GM12878 (cell line): ENCODE measurements around the gene RPLP2. TPM values are rescaled to one million over a fixed set of nuclear protein-coding genes. Genes with fewer than 3 reads are reported as not detected.

ENCODE experiments used
- ATF7 ChIP-seq: fragments of 450-650 bp; IDR thresholded peaks from 2 replicates; pipeline ENCODE4 v1.6.1; 2016; ENCODE audit warnings: low read depth, mild to moderate bottlenecking
- BHLHE40 ChIP-seq, 2 experiments: fragments of 450-650 bp in 1 of 2; IDR thresholded peaks; 2 replicates each; pipeline ENCODE4 v1.6.1; 2011 to 2017; ENCODE audit warnings: low read depth in 2 of 2, borderline replicate concordance in 1 of 2, improper control_type of control experiment in 1 of 2, low read length in 1 of 2, mild to moderate bottlenecking in 1 of 2
- BMI1 ChIP-seq: fragments of 450-650 bp; IDR thresholded peaks from 2 replicates; pipeline ENCODE4 v1.6.1; 2016; ENCODE audit warnings: mild to moderate bottlenecking, moderate library complexity, borderline replicate concordance
- CHD4 ChIP-seq: fragments of 200-600 bp; sonication (generic); IDR thresholded peaks from 2 replicates; pipeline ENCODE4 v1.6.1; 2016; ENCODE audit warnings: mild to moderate bottlenecking
- FOS ChIP-seq: IDR thresholded peaks from 3 replicates; pipeline ENCODE4 v1.6.1; 2011; ENCODE audit warnings: borderline replicate concordance; ENCODE audit not compliant: insufficient read length; ENCODE audit errors: extremely low read depth
- HDAC6 ChIP-seq: fragments of 200-600 bp; sonication (generic); IDR thresholded peaks from one replicate; pipeline ENCODE4 v1.8.0; 2017; ENCODE audit warnings: antibody characterized with exemption; ENCODE audit not compliant: unreplicated experiment
- IKZF1 ChIP-seq: fragments of 450-650 bp; conservative IDR thresholded peaks from 2 replicates; pipeline ENCODE4 v1.6.1; 2017; ENCODE audit warnings: antibody characterized with exemption, mild to moderate bottlenecking
- KDM1A ChIP-seq: fragments of 200-600 bp; sonication (generic); IDR thresholded peaks from 2 replicates; pipeline ENCODE4 v1.6.1; 2016; ENCODE audit warnings: borderline replicate concordance
- MEF2B ChIP-seq: fragments of 450-650 bp; IDR thresholded peaks from 2 replicates; pipeline ENCODE4 v1.6.1; 2018; ENCODE audit warnings: mild to moderate bottlenecking, moderate library complexity; ENCODE audit not compliant: partially characterized antibody, poor library complexity, severe bottlenecking
- MTA3 ChIP-seq: IDR thresholded peaks from 2 replicates; pipeline ENCODE4 v1.6.1; 2012; ENCODE audit warnings: low read length, inconsistent platforms, borderline replicate concordance
- NFYA ChIP-seq: IDR thresholded peaks from 2 replicates; pipeline ENCODE4 v1.6.1; 2011; ENCODE audit warnings: low read depth, mild to moderate bottlenecking, low read length, improper control_type of control experiment, borderline replicate concordance
- NR2F1 ChIP-seq: fragments of 450-650 bp; conservative IDR thresholded peaks from 2 replicates; pipeline ENCODE4 v1.6.1; 2017; ENCODE audit warnings: mild to moderate bottlenecking
- RBBP5 ChIP-seq: fragments of 200-600 bp; sonication (generic); conservative IDR thresholded peaks from 2 replicates; pipeline ENCODE4 v1.6.1; 2016
- SIN3A ChIP-seq: IDR thresholded peaks from 2 replicates; pipeline ENCODE4 v1.6.1; 2012; ENCODE audit warnings: low read depth, low read length, improper control_type of control experiment
- SUZ12 ChIP-seq: fragments of 200-600 bp; sonication (generic); IDR thresholded peaks from one replicate; pipeline ENCODE4 v1.6.1; 2018; ENCODE audit warnings: antibody characterized with exemption, mild to moderate bottlenecking; ENCODE audit not compliant: unreplicated experiment
- TARDBP ChIP-seq: IDR thresholded peaks from 2 replicates; pipeline ENCODE4 v1.6.1; 2016; ENCODE audit warnings: borderline replicate concordance
- TCF12 ChIP-seq: IDR thresholded peaks from 2 replicates; pipeline ENCODE4 v1.6.1; 2011; ENCODE audit warnings: low read depth, mild to moderate bottlenecking, low read length
- ZSCAN29 ChIP-seq: fragments of 450-650 bp; IDR thresholded peaks from 2 replicates; pipeline ENCODE4 v1.6.1; 2017; ENCODE audit warnings: mild to moderate bottlenecking, moderate library complexity
- polyA plus RNA-seq, 11 experiments: library from polyadenylated mRNA; depleted of rRNA in 4 of 11; unstranded in 6 of 11; stranded (reverse) in 5 of 11; fragments of >200 nt; fragmentation: Nextera tagmentation in 4 of 11; fragmentation: Illumina TruSeq in 1 of 11; extraction: Ambion mirVana in 4 of 11; extraction: Trizol in 1 of 11; gene quantifications; 1 replicate in 1 of 11; 2 replicates in 10 of 11; pipeline versions ENCODE4 v1.2.1 to v1.2.3, GENCODE V29; 2011 to 2016; ENCODE audit warnings: inconsistent platforms in 2 of 11, missing spikeins in 2 of 11, low read depth in 1 of 11
- total RNA-seq, 4 experiments: library from RNA; depleted of rRNA in 3 of 4; stranded (reverse); fragments of >200 nt in 3 of 4; fragmentation: Illumina TruSeq in 1 of 4; extraction: Trizol in 1 of 4; gene quantifications; 2 replicates each; pipeline versions ENCODE4 v1.2.1 to v1.2.3, GENCODE V29; 2013 to 2021
- TF ChIP-seq, protein P1 (sequence below): IDR thresholded peaks from 2 replicates; pipeline ENCODE4 v1.6.1; 2012; ENCODE audit warnings: low read depth, low read length, improper control_type of control experiment
- TF ChIP-seq, protein P2 (sequence below): fragments of 450-650 bp; IDR thresholded peaks from 2 replicates; pipeline ENCODE4 v1.6.1; 2016; ENCODE audit warnings: mild to moderate bottlenecking
- TF ChIP-seq, protein P3 (sequence below): fragments of 450-650 bp; formaldehyde crosslinking; IDR thresholded peaks from 2 replicates; pipeline ENCODE4 v1.4.0; 2022; ENCODE audit warnings: mild to moderate bottlenecking, moderate library complexity
- TF ChIP-seq, protein P4 (sequence below): IDR thresholded peaks from 2 replicates; pipeline ENCODE4 v1.6.1; 2012; ENCODE audit warnings: low read depth, low read length, improper control_type of control experiment

The RPLP2 gene
- total and polyA plus RNA-seq, 10 of the 15 experiments (the other 5 are each of a cell fraction or from before 2014, with no cell fraction given), result 488 to 3,558 (median 1,481) TPM

DNA sequence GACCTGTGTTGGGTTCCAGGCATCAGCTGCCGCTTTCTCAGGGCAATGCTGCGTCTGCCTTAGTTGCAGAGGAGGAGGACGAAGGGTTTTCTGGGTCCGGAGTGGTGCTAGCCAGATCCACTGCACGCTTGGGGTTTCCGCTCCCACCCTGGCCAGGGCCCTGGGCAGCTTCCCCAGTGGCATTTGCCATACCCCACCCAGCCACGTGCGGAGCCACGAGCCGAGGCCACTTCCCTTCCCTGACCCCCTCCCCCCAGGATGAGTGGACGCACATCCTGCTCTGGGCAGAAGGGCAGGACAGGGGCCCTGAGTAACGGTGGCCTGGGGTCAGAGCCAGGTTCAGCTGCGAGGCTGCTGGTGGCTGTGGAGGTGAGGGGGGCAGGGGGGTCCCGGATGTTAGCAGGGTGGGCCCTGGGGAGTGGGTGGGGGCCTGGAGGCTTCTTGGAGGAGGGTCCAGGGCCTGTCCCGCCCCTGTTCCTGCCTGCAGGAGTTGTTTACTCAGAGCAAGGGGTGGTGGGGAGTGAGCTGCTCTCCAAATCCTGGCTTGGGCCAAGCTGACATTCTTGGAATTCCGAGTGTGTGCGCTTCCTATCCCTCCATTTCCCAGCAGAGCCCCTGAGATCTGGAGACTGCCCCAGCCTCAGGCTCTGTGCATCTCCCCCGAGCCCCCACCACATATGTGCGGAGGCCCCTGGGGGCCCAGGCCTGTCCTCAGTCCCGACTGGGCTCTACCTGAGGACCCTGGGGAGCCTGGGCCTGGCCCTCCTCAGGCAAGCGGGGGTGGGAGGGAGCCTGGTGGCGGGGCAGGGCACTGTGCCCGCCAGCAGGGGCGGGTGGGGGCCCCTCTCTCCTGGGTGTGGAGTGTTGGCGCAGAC, 34.3 kb downstream of the RPLP2 start (continued):
- TF ChIP-seq BHLHE40 (IDR thresholded peaks at IDR 0.05; ENCODE audit: borderline replicate concordance in 1 of 2, low read depth in 2 of 2, low read length in 1 of 2), result peak; percentile 56 to 85; a peak in 3 of 4 replicates
- TF ChIP-seq ATF7, result no peak
- TF ChIP-seq, protein P1, sequence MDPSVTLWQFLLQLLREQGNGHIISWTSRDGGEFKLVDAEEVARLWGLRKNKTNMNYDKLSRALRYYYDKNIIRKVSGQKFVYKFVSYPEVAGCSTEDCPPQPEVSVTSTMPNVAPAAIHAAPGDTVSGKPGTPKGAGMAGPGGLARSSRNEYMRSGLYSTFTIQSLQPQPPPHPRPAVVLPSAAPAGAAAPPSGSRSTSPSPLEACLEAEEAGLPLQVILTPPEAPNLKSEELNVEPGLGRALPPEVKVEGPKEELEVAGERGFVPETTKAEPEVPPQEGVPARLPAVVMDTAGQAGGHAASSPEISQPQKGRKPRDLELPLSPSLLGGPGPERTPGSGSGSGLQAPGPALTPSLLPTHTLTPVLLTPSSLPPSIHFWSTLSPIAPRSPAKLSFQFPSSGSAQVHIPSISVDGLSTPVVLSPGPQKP, result no peak
- no peak for TF ChIP-seq TARDBP
- TF ChIP-seq CHD4, result no peak
- no peak for TF ChIP-seq SIN3A
- TF ChIP-seq SUZ12, result no peak
- TF ChIP-seq, protein P2, sequence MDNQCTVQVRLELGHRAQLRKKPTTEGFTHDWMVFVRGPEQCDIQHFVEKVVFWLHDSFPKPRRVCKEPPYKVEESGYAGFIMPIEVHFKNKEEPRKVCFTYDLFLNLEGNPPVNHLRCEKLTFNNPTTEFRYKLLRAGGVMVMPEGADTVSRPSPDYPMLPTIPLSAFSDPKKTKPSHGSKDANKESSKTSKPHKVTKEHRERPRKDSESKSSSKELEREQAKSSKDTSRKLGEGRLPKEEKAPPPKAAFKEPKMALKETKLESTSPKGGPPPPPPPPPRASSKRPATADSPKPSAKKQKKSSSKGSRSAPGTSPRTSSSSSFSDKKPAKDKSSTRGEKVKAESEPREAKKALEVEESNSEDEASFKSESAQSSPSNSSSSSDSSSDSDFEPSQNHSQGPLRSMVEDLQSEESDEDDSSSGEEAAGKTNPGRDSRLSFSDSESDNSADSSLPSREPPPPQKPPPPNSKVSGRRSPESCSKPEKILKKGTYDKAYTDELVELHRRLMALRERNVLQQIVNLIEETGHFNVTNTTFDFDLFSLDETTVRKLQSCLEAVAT, result 0 out of 2 replicates have a peak, but pooled peaks have one; percentile 34
- TF ChIP-seq IKZF1, result peak; percentile 3; the same call in 1 of the 2 replicates
- no peak for TF ChIP-seq ZSCAN29
- no peak for TF ChIP-seq TCF12
- TF ChIP-seq, protein P3, sequence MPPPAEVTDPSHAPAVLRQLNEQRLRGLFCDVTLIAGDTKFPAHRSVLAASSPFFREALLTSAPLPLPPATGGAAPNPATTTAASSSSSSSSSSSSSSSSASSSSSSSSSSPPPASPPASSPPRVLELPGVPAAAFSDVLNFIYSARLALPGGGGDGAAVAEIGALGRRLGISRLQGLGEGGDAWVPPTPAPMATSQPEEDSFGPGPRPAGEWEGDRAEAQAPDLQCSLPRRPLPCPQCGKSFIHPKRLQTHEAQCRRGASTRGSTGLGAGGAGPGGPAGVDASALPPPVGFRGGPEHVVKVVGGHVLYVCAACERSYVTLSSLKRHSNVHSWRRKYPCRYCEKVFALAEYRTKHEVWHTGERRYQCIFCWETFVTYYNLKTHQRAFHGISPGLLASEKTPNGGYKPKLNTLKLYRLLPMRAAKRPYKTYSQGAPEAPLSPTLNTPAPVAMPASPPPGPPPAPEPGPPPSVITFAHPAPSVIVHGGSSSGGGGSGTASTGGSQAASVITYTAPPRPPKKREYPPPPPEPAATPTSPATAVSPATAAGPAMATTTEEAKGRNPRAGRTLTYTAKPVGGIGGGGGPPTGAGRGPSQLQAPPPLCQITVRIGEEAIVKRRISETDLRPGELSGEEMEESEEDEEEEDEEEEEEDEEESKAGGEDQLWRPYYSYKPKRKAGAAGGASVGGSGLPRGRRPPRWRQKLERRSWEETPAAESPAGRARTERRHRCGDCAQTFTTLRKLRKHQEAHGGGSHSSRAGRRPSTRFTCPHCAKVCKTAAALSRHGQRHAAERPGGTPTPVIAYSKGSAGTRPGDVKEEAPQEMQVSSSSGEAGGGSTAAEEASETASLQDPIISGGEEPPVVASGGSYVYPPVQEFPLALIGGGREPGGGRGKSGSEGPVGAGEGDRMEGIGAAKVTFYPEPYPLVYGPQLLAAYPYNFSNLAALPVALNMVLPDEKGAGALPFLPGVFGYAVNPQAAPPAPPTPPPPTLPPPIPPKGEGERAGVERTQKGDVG, result no peak
- no peak for TF ChIP-seq BMI1
- TF ChIP-seq RBBP5, result no peak
- TF ChIP-seq KDM1A, result no peak
- TF ChIP-seq MTA3, result no peak
- TF ChIP-seq FOS, result no peak
- TF ChIP-seq NR2F1, result no peak
- TF ChIP-seq NFYA, result no peak
- TF ChIP-seq, protein P4, sequence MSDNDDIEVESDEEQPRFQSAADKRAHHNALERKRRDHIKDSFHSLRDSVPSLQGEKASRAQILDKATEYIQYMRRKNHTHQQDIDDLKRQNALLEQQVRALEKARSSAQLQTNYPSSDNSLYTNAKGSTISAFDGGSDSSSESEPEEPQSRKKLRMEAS, result no peak
- TF ChIP-seq HDAC6, result no peak
- peak; percentile 15 for TF ChIP-seq MEF2B
